K562 (cell line): ENCODE measurements around the gene KRI1. TPM values are rescaled to one million over a fixed set of nuclear protein-coding genes. Genes with fewer than 3 reads are reported as not detected.

ENCODE experiments used
- ATAC-seq: fragments of 200-7000 bp; cut with Tn5 transposase; 3 replicates; pipeline ENCODE4 v1.9.1; 2020; ENCODE audit warnings: moderate library complexity
- BruUV-seq: library from RNA; stranded (reverse); fragments of 400-500 nt; replicated peaks from 2 replicates; lab custom pipeline; 2021; lab: Mats Ljungman, UMichigan
- CTCF ChIA-PET: fragments of 300-600 bp; formaldehyde crosslinking; extraction: SDS; loops from one replicate; lab custom pipeline; 2021; ENCODE audit warnings: low intra/inter-chr PET ratio; lab: Yijun Ruan, JAX
- POLR2A ChIA-PET: fragments of 300-600, 350-650 bp; sonication (Branson Sonifier 250); formaldehyde crosslinking; extraction: SDS; loops from one replicate; lab custom pipeline; 2021; ENCODE audit warnings: antibody characterized with exemption, inconsistent platforms; lab: Yijun Ruan, JAX
- DNase-seq, 4 experiments: peaks; one replicate each; pipeline versions ENCODE4 v3.0.0 to v3.0.0-alpha.2; 2011 to 2018; ENCODE audit warnings: low spot score in 3 of 4, mixed read lengths in 3 of 4; ENCODE audit errors: extremely low read depth in 1 of 4
- FAIRE-seq: peaks from 2 replicates; lab custom pipeline; 2011; peaks lifted over from hg19 to GRCh38; lab: Jason Lieb, UNC
- H2AFZ ChIP-seq: 2 replicates; pipeline ENCODE4 v1.6.0; 2011; ENCODE audit warnings: low read depth, low read length, control low read depth, inconsistent platforms
- H3K27ac ChIP-seq: fragments of 200-600 bp; 3 replicates; pipeline ENCODE4 v1.8.0; 2011; ENCODE audit warnings: low read depth, mild to moderate bottlenecking, control low read depth, inconsistent platforms, low read length, moderate library complexity, mixed read lengths; ENCODE audit errors: extremely low read depth
- H3K27me3 ChIP-seq, 2 experiments: fragments of 300-600 bp in 1 of 2; 2 replicates in 1 of 2; 3 replicates in 1 of 2; pipeline versions ENCODE4 v1.6.0 to v1.8.0; 2011; ENCODE audit warnings: inconsistent platforms in 2 of 2, low read length in 2 of 2, mild to moderate bottlenecking in 1 of 2, mixed read lengths in 1 of 2, moderate library complexity in 1 of 2; ENCODE audit not compliant: control insufficient read depth in 2 of 2, insufficient read depth in 2 of 2
- H3K36me3 ChIP-seq: fragments of 300-600 bp; 3 replicates; pipeline ENCODE4 v1.8.0; 2011; ENCODE audit warnings: mild to moderate bottlenecking, low read length, inconsistent platforms; ENCODE audit not compliant: control insufficient read depth, insufficient read depth
- H3K4me1 ChIP-seq, 2 experiments: fragments of 200-600 bp in 1 of 2; replicated peaks in 1 of 2; 2 replicates in 1 of 2; 3 replicates in 1 of 2; pipeline versions ENCODE4 v1.5.1 to v1.8.0; 2011; ENCODE audit warnings: inconsistent platforms in 2 of 2, low read length in 2 of 2, mild to moderate bottlenecking in 1 of 2, mixed read lengths in 1 of 2, moderate library complexity in 1 of 2; ENCODE audit not compliant: control insufficient read depth in 2 of 2, insufficient read depth in 2 of 2
- H3K4me2 ChIP-seq: 2 replicates; pipeline ENCODE4 v1.6.1; 2011; ENCODE audit warnings: low read length, control low read depth, inconsistent platforms, mixed read lengths; ENCODE audit not compliant: insufficient read depth
- H3K4me3 ChIP-seq: fragments of 200-600 bp; sonication (generic), shearing (Covaris generic); 2 replicates; pipeline ENCODE4 v1.5.1; 2016; ENCODE audit warnings: control low read depth, inconsistent platforms
- H3K79me2 ChIP-seq: fragments of 200-600 bp; 3 replicates; pipeline ENCODE4 v1.8.0; 2011; ENCODE audit warnings: low read length, inconsistent platforms; ENCODE audit not compliant: control insufficient read depth, insufficient read depth
- H3K9ac ChIP-seq, 2 experiments: 2 replicates each; pipeline versions ENCODE4 v1.6.0 to v1.6.1; 2011; ENCODE audit warnings: low read depth in 2 of 2, low read length in 2 of 2, control low read depth in 1 of 2, inconsistent platforms in 1 of 2, mild to moderate bottlenecking in 1 of 2, mixed read lengths in 1 of 2; ENCODE audit not compliant: insufficient read depth in 1 of 2
- H3K9me1 ChIP-seq: one replicate; pipeline ENCODE4 v1.6.0; 2011; ENCODE audit warnings: inconsistent platforms, mild to moderate bottlenecking, low read length, moderate library complexity; ENCODE audit not compliant: control insufficient read depth, insufficient read depth
- H3K9me3 ChIP-seq: replicated peaks from 2 replicates; pipeline ENCODE4 v1.5.1; 2011; ENCODE audit warnings: low read depth, low read length, inconsistent platforms; ENCODE audit not compliant: control insufficient read depth, insufficient read depth
- H4K20me1 ChIP-seq: replicated peaks from 2 replicates; pipeline ENCODE4 v1.6.1; 2011; ENCODE audit warnings: low read length, inconsistent platforms, mixed read lengths; ENCODE audit not compliant: control insufficient read depth, insufficient read depth
- HOXB6 ChIP-seq: fragments of 250-450 bp; sonication (Bioruptor Pico); IDR thresholded peaks from 2 replicates; pipeline ENCODE4 v1.5.1; 2022; ENCODE audit warnings: mild to moderate bottlenecking, borderline replicate concordance
- WGBS: fragments of 100-300 bp; shearing (Covaris generic); methylation state at CpG from one replicate; pipeline ENCODE4 v1.1.6; 2016; ENCODE audit warnings: low coverage, mixed read lengths; ENCODE audit not compliant: insufficient coverage; ENCODE audit errors: missing lambda C conversion rate; 5-methylcytosine and 5-hydroxymethylcytosine counted together
- in situ Hi-C: fragments of 300-500 bp; cut with MboI; formaldehyde crosslinking; loops from 4 replicates; pipeline ENCODE4 v1.15.0; 2018; ENCODE audit warnings: inconsistent platforms, mixed read lengths
- intact Hi-C: fragments of 100-400 bp; cut with micrococcal nuclease; formaldehyde crosslinking; loops from 2 replicates; pipeline ENCODE4 v1.14.2; 2022
- polyA plus RNA-seq, 8 experiments: library from polyadenylated mRNA; depleted of rRNA in 4 of 8; stranded (reverse) in 5 of 8; unstranded in 3 of 8; fragments of >200 nt; fragmentation: Nextera tagmentation in 2 of 8; fragmentation: Illumina TruSeq in 1 of 8; extraction: Ambion mirVana in 2 of 8; extraction: Trizol in 1 of 8; gene quantifications; 2 replicates each; pipeline versions ENCODE4 v1.2.1 to v1.2.3, GENCODE V29; 2011 to 2014; ENCODE audit warnings: inconsistent platforms in 1 of 8, missing spikeins in 1 of 8
- total RNA-seq, 7 experiments: library from RNA; depleted of rRNA in 6 of 7; stranded (reverse); fragments of >200 nt in 6 of 7; fragmentation: Illumina TruSeq in 2 of 7; extraction: Trizol in 2 of 7; gene quantifications; 2 replicates each; pipeline versions ENCODE4 v1.2.1 to v1.2.3, GENCODE V29; 2011 to 2021; ENCODE audit warnings: low replicate concordance in 1 of 7
- TF ChIP-seq, protein P1 (sequence below), 2 experiments: fragments of 450-650 bp in 1 of 2; sonication (generic) in 1 of 2; formaldehyde crosslinking in 1 of 2; IDR thresholded peaks in 1 of 2; conservative IDR thresholded peaks in 1 of 2; 2 replicates each; pipeline versions ENCODE4 v1.6.1 to v1.8.1; 2016 to 2023; ENCODE audit warnings: mild to moderate bottlenecking in 2 of 2, moderate library complexity in 2 of 2, inconsistent platforms in 1 of 2, missing genetic modification reagents in 1 of 2

The KRI1 gene
- total and polyA plus RNA-seq, 9 of the 15 experiments (the other 6 are each of a cell fraction or from before 2014, with no cell fraction given): 1.1 to 50.7 (median 24.7) TPM

DNA sequence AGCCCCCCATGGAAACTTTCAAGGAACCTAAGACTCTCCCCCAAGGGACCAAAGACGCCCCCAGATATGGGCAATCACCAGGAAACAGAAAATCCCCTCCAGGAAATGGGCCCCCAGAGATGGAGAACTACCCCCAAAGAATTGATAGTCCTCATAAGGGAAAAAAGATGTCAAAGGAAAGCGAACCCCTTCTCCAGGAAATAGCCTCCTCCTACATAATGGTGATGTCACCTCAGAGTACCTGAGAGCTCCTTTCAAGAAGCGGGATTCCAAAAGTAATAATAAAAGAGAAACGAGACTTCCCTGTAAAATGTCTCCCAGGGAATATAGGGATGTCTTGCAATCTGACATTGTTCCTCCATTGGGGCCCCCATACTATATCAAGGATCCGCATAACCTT is 1.8 kb upstream of the KRI1 start:
- peaks cover 28% of the 10 kb centered on the region for H3K79me2 ChIP-seq
- in situ Hi-C loops (no loop called here), intact Hi-C loops (loop anchor here (5.0 kb wide), 2 partner anchors 85 to 90 kb away; partner anchors contain the start of gene ILF3)
- H4K20me1 ChIP-seq: no peaks in the 10 kb centered on the region
- no peak for FAIRE-seq
- ChIA-PET CTCF (no interaction called here), POLR2A (interaction anchor here (0.6 to 1.1 kb wide), 5 partner anchors 13 to 529 kb away, joined by 3 to 4 read pairs (median 3); no protein-coding TSS in a partner anchor)
- ATAC-seq: no peak
- WGBS: 33% methylated on average over 5 of the region's 5 CpGs
- no peaks in the 10 kb centered on the region for H3K9me1 ChIP-seq
- peaks cover 31 to 51% of the 10 kb centered on the region in 2 experiments for H3K4me1 ChIP-seq
- peak overlapping the region; percentile 79 for H3K4me3 ChIP-seq
- H2AFZ ChIP-seq: no peak overlapping the region
- H3K27me3 ChIP-seq: no peaks in the 10 kb centered on the region
- peaks cover 12% of the 10 kb centered on the region; the same call in 2 of the 3 replicates for H3K36me3 ChIP-seq
- no peaks in the 10 kb centered on the region for H3K9me3 ChIP-seq
- DNase-seq: no peak
- TF ChIP-seq, protein P1, sequence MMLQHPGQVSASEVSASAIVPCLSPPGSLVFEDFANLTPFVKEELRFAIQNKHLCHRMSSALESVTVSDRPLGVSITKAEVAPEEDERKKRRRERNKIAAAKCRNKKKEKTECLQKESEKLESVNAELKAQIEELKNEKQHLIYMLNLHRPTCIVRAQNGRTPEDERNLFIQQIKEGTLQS (IDR thresholded peaks at IDR 0.05): 0 out of 2 replicates have a peak, but pooled peaks have one; percentile 19
- TF ChIP-seq, protein P1 (CRISPR knock-in tag; conservative IDR thresholded peaks at IDR 0.05): no peak
- TF ChIP-seq HOXB6: no peak
- H3K4me2 ChIP-seq: peak overlapping the region; percentile 94; the same call in 1 of the 2 replicates
- BruUV-seq: no TSS peak
- no peak overlapping the region; a peak in 1 of 4 replicates for H3K9ac ChIP-seq
- no peak overlapping the region for H3K27ac ChIP-seq
